Heart right ventricle (tissue), 16 donors: ENCODE data around the gene SF3A1. TPM values are rescaled to one million over a fixed set of nuclear protein-coding genes. Genes with fewer than 3 reads are reported as not detected.
A peak's percentile ranks its signal among the peaks of the same experiment; 100 is the strongest.

Source experiments
- ATAC-seq, 8 donors: fragments of 200-7000 bp; cut with Tn5 transposase; one replicate each; pipeline ENCODE4 v1.9.1; 2020; ENCODE audit warnings: mild to moderate bottlenecking in 8 of 8, moderate library complexity in 8 of 8, moderate number of reproducible peaks in 1 of 8
- DNase-seq, 2 donors: peaks; one replicate each; pipeline ENCODE4 v3.0.0-alpha.2; 2020
- H3K27ac ChIP-seq, 10 donors: fragments of 200-600 bp; sonication (generic) in 2 of 10; one replicate each; pipeline versions ENCODE4 v1.5.0 to v1.8.0; 2020 to 2022; ENCODE audit warnings: mild to moderate bottlenecking in 3 of 10
- H3K27me3 ChIP-seq, 7 donors: fragments of 200-600 bp; one replicate each; pipeline ENCODE4 v1.8.0; 2021 to 2022; ENCODE audit warnings: mild to moderate bottlenecking in 2 of 7
- H3K36me3 ChIP-seq, 9 donors: fragments of 200-600 bp; sonication (generic) in 1 of 9; one replicate each; pipeline versions ENCODE4 v1.5.0 to v1.8.0; 2020 to 2022; ENCODE audit warnings: mild to moderate bottlenecking in 2 of 9
- H3K4me1 ChIP-seq, 9 donors: fragments of 200-600 bp; sonication (generic) in 1 of 9; one replicate each; pipeline versions ENCODE4 v1.5.0 to v1.8.0; 2020 to 2022; ENCODE audit warnings: mild to moderate bottlenecking in 4 of 9
- H3K4me3 ChIP-seq, 10 donors: fragments of 200-600 bp; sonication (generic) in 2 of 10; one replicate each; pipeline versions ENCODE4 v1.5.0 to v1.8.0; 2020 to 2022; ENCODE audit warnings: mild to moderate bottlenecking in 7 of 10, moderate library complexity in 2 of 10
- H3K9me3 ChIP-seq, 11 donors: fragments of 200-600 bp in 10 of 11; sonication (generic) in 2 of 11; one replicate each; pipeline versions ENCODE4 v1.5.0 to v1.8.0; 2013 to 2022; ENCODE audit warnings: mild to moderate bottlenecking in 2 of 11, control low read depth in 1 of 11, moderate library complexity in 1 of 11
- WGBS, 2 donors: extraction: QIAGEN DNeasy Blood & Tissue Kit; methylation state at CpG; one replicate each; pipeline ENCODE4 v1.1.7; 2013; ENCODE audit warnings: inconsistent platforms in 1 of 2; 5-methylcytosine and 5-hydroxymethylcytosine counted together
- intact Hi-C, 10 donors: fragments of 100-400 bp; cut with DNase I; formaldehyde crosslinking; loops; one replicate each; pipeline versions ENCODE4 v1.11.1 to v1.14.2; 2022
- polyA plus RNA-seq, 2 donors: library from polyadenylated mRNA; stranded (reverse); fragments of 200-250 nt; gene quantifications; one replicate each; pipeline ENCODE4 v1.2.3, GENCODE V29; 2013
- total RNA-seq, 10 donors: library from RNA; stranded (reverse); fragmentation: NEBNext Ultra II Directional in 3 of 10; extraction: Animal tissue kit (Norgen Biotek cat#: 25700) in 3 of 10; gene quantifications; one replicate each; pipeline versions ENCODE4 v1.2.1 to v1.2.4, GENCODE V29; 2021 to 2023
- TF ChIP-seq, protein P1 (sequence below), 9 donors: fragments of 200-600 bp; sonication (generic) in 2 of 9; IDR thresholded peaks; one replicate each; pipeline versions ENCODE4 v1.5.0 to v1.8.0; 2021 to 2022; ENCODE audit warnings: antibody characterized with exemption in 9 of 9, mild to moderate bottlenecking in 5 of 9, moderate library complexity in 1 of 9
- donor health status: Arrhythmogenic right ventricular cardiomyopathy.
- donor health status: ischemic (EF 13 %, LVEDD 7.1; RV severe dilation, severe dysfunction).
- donor health status: healthy with polysubstance abuse.
- donor health status: DM: no; HTN: yes; CAD: no.
- donor health status: DM: no; HTN: no; CAD: no.
- donor health status: ischemic (EF 25% LVEDD 6.9; RV normal size, moderate dysfunction).
- donor health status: ischemic (EF 25% LVEDD 5.7; RV mildly dilated, moderate dysfunction).
- donor health status: healthy.
- donor health status: DM: yes; HTN: yes; CAD: no.
- donor health status: Ischemic cardiomyopathy.
- donor health status: ischemic (EF 35%, LVEDD 5.7; RV mildly dilated, moderate dysfunction).
- donor health status: nonischemic (EF 11% LVEDD 7.7; RV severe dilation, severe dysfunction).
- donor health status: DM: yes; HTN: yes; CAD: no.
- donor health status: PGD.
- donor health status: ischemic (EF 29% LVEDD 5.4; RV normal size, mild dysfunction).
- donor health status: nonischemic (EF 23%, LVEDD 6.1; RV moderate dilation, normal function).

The SF3A1 gene
- total and polyA plus RNA-seq, 12 donors: 13.2 to 132 (median 103) TPM

DNA sequence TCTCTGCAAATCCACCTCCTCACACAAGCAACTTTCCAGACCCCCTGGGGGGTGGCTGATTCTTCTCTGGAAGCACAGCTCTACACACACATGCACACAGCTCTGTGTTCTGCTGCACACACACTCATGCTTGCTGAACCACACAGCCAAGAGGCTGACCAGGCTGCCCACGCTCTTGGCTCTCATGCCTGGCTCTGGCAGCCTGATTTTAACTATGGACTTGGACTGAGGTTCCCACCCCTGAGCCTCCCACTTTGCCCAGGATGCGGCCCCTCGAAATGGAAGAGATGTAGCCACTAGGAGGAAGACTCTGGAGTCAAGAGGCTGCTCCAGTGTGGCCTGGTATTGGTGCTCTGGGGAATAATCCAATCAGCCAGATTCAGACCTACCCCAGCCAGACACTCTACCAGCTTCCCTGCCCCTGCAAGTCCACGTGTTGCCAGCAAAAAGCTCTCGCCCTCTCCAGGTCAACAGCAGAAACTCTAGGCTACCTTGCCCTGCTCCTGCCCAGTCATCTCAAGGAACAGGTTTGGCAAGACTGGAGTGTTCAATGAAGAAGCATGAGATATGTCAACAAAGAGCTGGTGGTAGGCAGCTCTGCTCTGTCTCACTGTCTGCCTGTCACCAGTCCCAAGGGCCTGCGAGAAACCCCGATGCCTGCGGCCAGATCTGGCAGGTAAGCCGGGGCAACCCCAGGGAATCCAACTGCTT is 58.5 kb downstream of the SF3A1 start:
- Histone ChIP-seq H3K4me3 (no peak overlapping the region), H3K36me3 (peaks cover 0 to 91% (median 21%) of the 10 kb centered on the region in 9 donors), H3K9me3 (no peaks in the 10 kb centered on the region), H3K27ac (peak overlapping the region in 5 of 10 donors; percentile 18 to 54 (median 23)), H3K27me3 (no peaks in the 10 kb centered on the region), H3K4me1 (peaks cover 15 to 55% (median 36%) of the 10 kb centered on the region in 9 donors)
- ATAC-seq (peak in 2 of 8 donors; percentile 27 to 44), DNase-seq (no peak)
- 65 to 74% methylated on average over 9 of the region's 9 CpGs for WGBS, 2 donors
- intact Hi-C loops: no loop called here
- TF ChIP-seq, protein P1, sequence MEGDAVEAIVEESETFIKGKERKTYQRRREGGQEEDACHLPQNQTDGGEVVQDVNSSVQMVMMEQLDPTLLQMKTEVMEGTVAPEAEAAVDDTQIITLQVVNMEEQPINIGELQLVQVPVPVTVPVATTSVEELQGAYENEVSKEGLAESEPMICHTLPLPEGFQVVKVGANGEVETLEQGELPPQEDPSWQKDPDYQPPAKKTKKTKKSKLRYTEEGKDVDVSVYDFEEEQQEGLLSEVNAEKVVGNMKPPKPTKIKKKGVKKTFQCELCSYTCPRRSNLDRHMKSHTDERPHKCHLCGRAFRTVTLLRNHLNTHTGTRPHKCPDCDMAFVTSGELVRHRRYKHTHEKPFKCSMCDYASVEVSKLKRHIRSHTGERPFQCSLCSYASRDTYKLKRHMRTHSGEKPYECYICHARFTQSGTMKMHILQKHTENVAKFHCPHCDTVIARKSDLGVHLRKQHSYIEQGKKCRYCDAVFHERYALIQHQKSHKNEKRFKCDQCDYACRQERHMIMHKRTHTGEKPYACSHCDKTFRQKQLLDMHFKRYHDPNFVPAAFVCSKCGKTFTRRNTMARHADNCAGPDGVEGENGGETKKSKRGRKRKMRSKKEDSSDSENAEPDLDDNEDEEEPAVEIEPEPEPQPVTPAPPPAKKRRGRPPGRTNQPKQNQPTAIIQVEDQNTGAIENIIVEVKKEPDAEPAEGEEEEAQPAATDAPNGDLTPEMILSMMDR (IDR thresholded peaks at IDR 0.05): no peak

DNA sequence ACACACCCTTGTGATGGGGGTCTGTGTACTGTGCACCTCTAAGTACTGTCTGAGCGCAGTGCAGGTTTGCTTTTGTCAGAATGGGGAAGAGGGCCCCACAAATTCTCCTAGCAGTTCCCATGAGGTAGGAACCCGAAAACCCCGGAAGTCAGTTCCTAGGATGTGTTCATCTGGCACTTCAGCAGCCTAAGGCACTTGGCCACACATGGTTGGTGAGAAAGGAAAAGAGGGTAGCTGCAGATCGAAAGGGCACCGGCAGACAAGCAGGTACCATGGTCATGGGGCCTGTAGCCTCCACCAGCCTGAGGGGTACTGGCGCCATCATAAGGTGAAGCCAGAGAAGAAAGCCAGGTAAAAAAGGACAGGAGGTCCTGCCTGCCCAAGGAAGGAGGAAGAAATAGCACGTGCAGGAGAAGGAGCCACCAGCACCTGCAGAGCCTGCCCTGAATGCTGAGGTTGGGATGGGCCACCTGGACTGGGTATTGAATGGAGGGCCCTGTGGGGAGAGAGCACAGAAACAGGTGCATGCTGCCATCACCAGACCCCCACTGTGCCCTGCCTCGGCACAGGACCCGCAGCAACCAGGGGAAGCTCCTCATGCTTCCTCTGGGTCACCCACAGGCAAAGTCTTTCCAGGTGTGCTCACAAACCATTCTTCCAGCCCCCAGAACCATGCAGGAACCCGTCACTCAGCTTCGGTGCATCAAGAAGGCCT is 59.3 kb downstream of the SF3A1 start:
- TF ChIP-seq, protein P1 (IDR thresholded peaks at IDR 0.05): no peak
- H3K27ac ChIP-seq: peak overlapping the region in 1 of 10 donors; percentile 47
- WGBS, 2 donors: 91 to 95% methylated on average over 11 of the region's 11 CpGs
- H3K36me3 ChIP-seq: peaks cover 0 to 96% (median 25%) of the 10 kb centered on the region in 9 donors
- intact Hi-C loops: no loop called here
- no peak overlapping the region for H3K4me3 ChIP-seq
- ATAC-seq (no peak), DNase-seq (no peak)
- no peaks in the 10 kb centered on the region for H3K27me3 ChIP-seq
- H3K4me1 ChIP-seq: peaks cover 14 to 48% (median 29%) of the 10 kb centered on the region in 9 donors
- H3K9me3 ChIP-seq: no peaks in the 10 kb centered on the region

DNA sequence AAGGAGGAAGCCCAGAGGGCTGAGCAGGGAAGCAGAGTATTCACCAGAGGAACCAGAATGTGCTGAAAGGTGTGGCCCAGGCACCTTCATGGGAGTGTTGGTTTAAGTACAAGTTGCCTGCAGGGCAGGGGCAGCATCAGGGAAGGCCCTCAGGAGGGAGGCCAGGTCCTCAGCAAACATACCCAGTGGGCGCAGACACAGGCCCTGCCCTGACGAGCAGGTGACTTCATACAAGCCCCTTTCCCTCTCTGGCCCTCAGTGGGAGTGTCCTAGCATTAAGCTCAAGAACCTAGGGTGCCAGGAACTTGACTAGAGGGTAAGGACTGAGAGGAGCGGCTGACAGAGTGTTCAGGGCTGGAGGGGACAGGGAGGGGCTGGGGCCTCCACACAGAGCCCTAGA is 59.9 kb downstream of the SF3A1 start:
- no peak for DNase-seq
- H3K4me3 ChIP-seq: no peak overlapping the region
- intact Hi-C loops: no loop called here
- H3K36me3 ChIP-seq: peaks cover 0 to 100% (median 25%) of the 10 kb centered on the region in 9 donors
- H3K4me1 ChIP-seq: peaks cover 11 to 47% (median 26%) of the 10 kb centered on the region in 9 donors
- peak overlapping the region in 1 of 10 donors; percentile 47 for H3K27ac ChIP-seq
- TF ChIP-seq, protein P1 (IDR thresholded peaks at IDR 0.05): no peak
- ATAC-seq: no peak
- WGBS, 2 donors: 87 to 94% methylated on average over 3 of the region's 3 CpGs
- H3K27me3 ChIP-seq: no peaks in the 10 kb centered on the region
- H3K9me3 ChIP-seq: no peaks in the 10 kb centered on the region

DNA sequence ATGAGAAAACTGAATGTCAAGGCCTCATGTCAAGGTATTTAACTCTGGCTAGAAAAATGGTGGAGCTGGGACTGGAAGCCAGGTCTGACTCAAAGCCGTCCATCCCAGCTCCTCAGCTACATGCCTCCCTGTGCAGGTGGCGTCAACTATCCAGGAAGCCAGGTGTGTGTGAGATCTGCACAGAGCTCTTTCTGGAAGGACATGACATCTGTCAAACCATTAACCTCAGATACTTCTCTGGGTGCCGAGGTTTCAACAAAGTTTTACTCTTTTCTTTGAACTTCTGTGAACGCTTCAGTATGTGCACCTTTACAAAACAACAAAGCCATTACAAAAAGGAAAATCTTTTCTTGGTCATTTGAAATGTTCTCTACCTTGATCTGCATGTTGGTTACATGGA is 60.4 kb downstream of the SF3A1 start:
- 95 to 97% methylated on average over 4 of the region's 4 CpGs for WGBS, 2 donors
- H3K27ac ChIP-seq: no peak overlapping the region
- H3K4me1 ChIP-seq: peaks cover 12 to 47% (median 26%) of the 10 kb centered on the region in 9 donors
- intact Hi-C loops: no loop called here
- DNase-seq (no peak), ATAC-seq (no peak)
- no peaks in the 10 kb centered on the region for H3K9me3 ChIP-seq
- H3K27me3 ChIP-seq: no peaks in the 10 kb centered on the region
- no peak overlapping the region for H3K4me3 ChIP-seq
- TF ChIP-seq, protein P1 (IDR thresholded peaks at IDR 0.05): no peak
- H3K36me3 ChIP-seq: peaks cover 0 to 100% (median 25%) of the 10 kb centered on the region in 9 donors
